GM13976 (cell line): ENCODE measurements around the gene MYPN.

ENCODE experiments used
- DNase-seq: peaks from one replicate; pipeline ENCODE4 v3.0.0; 2012; ENCODE audit warnings: low spot score
- CTCF ChIP-seq: IDR thresholded peaks from 2 replicates; pipeline ENCODE4 v1.5.1; 2012; ENCODE audit warnings: borderline replicate concordance, mild to moderate bottlenecking; ENCODE audit not compliant: insufficient read depth; ENCODE audit errors: extremely low read depth, missing control alignments, control extremely low read depth
- in situ Hi-C: fragments of 300-500 bp; cut with MboI; formaldehyde crosslinking; loops from one replicate; pipeline ENCODE4 v1.12.0; 2022; ENCODE audit warnings: low sequenced_read_pairs, mixed read lengths, inconsistent platforms; ENCODE audit not compliant: unreplicated experiment

Gene MYPN

GRCh38 chr10:68128015-68128414, 18.7 kb downstream of the MYPN start:
- TF ChIP-seq CTCF = no peak
- no peak for DNase-seq
- in situ Hi-C loops = no loop called here

- DNase-seq = no peak
- TF ChIP-seq CTCF = no peak
- in situ Hi-C loops = no loop called here
These were observed 23.1 kb downstream of the MYPN start for GRCh38 chr10:68132391-68132790.

- no peak for TF ChIP-seq CTCF
- in situ Hi-C loops = no loop called here
- no peak for DNase-seq
These were observed 24.2 kb downstream of the MYPN start for GRCh38 chr10:68133523-68133922.

GRCh38 chr10:68135362-68135761, 26.1 kb downstream of the MYPN start:
- no peak for DNase-seq
- in situ Hi-C loops = no loop called here
- TF ChIP-seq CTCF = no peak

- in situ Hi-C loops = no loop called here
- no peak for DNase-seq
- TF ChIP-seq CTCF = no peak
These were observed 26.9 kb downstream of the MYPN start for GRCh38 chr10:68135922-68136792.

GRCh38 chr10:68137171-68137570, 27.9 kb downstream of the MYPN start:
- no peak for DNase-seq
- TF ChIP-seq CTCF = no peak
- in situ Hi-C loops = no loop called here
